ENCODE results near the gene CALM1.

The CALM1 gene

GRCh38 chr14:90396341-90397339 lies at the start of gene CALM1:
TSS of gene CALM1 (plus strand) at chr14:90397029. CDS start at chr14:90397231, 202 bp downstream.
- DNase-seq (ENCODE audit: low read depth), result peak; percentile 90

DNA sequence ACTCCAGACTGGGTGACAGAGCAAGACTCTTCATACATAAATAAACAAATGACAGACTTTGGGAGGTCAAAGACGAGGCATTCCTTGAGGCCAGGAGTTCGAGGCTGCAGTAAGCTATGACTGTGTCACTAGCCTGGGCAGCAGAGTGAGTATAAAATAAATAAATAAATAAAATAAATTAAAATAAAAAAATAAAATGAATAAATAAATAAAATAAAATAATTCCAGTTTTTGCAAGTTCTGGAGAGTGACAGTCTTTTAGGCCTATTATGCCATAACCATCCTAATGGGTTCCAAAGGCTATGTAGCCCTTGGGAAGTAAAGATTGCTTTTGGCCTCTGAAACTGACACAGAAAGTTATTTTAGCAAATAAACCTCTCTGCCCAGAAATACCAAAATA lies 48.6 kb upstream of the CALM1 start:
- DNase-seq (ENCODE audit: low read depth), result no peak

DNA sequence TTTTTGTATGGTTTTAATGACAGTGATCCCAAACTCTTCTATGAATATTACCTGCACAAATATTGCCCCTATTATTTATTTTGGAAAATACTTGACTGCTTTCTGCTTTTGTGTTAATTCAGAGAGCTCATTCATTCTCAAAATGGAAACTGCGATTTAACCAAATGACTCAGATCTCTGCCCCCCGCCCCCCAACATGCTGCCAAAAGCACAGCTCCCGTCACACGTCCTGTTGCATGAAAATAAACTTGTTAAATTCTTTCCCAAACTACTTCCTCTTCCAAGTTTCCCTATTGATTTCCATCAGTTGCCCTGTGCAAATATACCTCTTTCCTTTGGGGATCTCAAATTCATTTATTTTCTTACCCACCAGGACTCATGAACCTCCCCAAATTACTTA lies 47.1 kb upstream of the CALM1 start:
- no peak for DNase-seq (ENCODE audit: low read depth)

- no peak for DNase-seq (ENCODE audit: low read depth)
These were observed 42.1 kb upstream of the CALM1 start for GRCh38 chr14:90354551-90355298.

GRCh38 chr14:90355540-90356518 lies 41.0 kb upstream of the CALM1 start:
- DNase-seq (ENCODE audit: low read depth), result no peak

DNA sequence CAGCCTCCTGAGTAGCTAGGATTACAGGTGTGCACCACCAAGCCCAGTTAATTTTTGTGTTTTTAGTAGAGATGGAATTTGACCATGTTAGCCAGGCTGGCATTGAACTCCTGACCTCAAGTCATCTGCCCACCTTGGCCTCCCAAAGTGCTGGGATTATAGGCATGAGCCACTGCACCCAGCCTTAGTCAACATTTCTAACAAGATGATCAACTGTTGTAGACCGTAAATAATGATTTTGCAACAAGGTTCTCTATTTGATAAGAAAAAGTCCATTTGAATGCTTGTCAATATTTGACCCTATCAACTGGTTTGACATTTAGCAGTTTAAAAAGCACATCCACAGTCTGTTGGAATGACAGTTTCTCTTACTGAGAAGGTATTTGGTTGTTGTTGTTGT lies 39.9 kb upstream of the CALM1 start:
- no peak for DNase-seq (ENCODE audit: low read depth)

DNA sequence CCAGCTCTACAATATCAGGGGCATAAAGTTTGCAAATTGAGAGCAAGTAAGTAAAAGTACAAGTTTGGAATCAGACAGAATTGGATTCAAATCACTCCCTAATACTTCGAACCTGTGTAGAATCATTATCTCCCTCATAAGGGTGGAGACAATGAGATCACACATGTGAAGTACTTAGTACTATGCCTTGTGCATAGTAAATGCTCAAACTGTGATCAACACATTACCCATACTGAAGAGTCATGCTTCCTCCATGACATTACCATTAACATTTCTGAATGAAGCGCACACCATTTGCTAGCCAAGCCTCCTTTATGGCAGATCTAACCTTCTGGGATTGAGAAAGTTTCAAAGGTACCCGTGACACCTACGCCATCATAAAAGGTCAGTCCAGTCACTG lies 38.5 kb upstream of the CALM1 start:
- DNase-seq (ENCODE audit: low read depth), result no peak

GRCh38 chr14:90361865-90362557 lies 34.8 kb upstream of the CALM1 start:
- DNase-seq (ENCODE audit: low read depth), result no peak

DNA sequence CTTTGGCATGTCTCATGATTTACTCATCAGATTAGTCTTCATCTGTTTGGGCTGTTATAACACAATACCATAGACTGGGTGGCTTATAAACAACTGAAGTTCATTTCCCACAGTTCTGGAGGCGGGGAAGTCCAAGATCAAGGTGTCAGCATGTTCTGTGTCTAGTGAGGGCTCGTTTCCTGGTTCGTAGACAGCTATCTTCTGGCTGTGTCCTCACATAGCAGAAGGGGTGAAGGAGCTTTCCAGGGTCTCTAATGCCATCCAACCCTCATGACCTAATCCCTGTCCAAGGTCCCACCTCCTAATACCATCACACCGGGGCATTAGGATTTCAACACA lies 34.3 kb upstream of the CALM1 start:
- no peak for DNase-seq (ENCODE audit: low read depth)

GRCh38 chr14:90368946-90369721 lies 27.7 kb upstream of the CALM1 start:
- DNase-seq (ENCODE audit: low read depth), result no peak

DNA sequence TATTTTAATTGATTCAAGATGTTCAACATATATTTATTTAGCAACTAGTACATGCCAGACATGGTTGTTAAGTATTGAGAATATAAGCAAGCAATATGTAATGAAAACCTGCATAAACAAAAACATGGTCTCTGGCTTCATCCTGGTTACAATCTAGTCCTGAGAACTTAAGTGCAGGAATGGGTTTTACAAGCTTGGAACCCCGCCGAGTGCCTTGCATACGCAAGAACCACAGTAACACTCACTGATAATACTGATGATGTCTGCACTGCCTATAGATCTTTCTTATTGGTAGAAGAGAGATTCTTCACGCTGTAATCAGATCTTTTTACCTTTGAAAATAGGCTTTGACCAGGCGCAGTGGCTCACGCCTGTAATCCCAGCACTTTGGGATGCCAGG lies 22.9 kb upstream of the CALM1 start:
- DNase-seq (ENCODE audit: low read depth), result no peak

DNA sequence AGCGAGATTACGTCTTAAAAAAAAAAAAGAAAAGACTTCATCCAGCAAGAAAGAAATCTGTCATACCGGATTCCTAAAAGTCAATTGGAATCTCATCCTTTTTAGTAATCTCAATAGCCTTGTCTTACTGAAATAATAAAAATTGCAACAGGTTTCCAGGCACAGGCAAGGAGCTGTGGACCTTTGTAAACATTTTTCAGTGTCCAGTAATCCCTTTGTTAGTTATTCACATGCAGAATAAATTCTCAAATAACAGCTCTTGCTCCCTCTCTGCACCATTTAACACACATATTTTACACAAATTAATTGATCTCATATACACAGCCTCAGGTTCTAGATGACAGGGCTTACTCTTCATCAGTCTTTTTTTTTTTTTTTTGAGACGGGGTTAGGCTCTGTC lies 22.0 kb upstream of the CALM1 start:
- no peak for DNase-seq (ENCODE audit: low read depth)

- DNase-seq (ENCODE audit: low read depth), result no peak
These were observed 20.9 kb upstream of the CALM1 start for GRCh38 chr14:90375934-90376333.

DNA sequence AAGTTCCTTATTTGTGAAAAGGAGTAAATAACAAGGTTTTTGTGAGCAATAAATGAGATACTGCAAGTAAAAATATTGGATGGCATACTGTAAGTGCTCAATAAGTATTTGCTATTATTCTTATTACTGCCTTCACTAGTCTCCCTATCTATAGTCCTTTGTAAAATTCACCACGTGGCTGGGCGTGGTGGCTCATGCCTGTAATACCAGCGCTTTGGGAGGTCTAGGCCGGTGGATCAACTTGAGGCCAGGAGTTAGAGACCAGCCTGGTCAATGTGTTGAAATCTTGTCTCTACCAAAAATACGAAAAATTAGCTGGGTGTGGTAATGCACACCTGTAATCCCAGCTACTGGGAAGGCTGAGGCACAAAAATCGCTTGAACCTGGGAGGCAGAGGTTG lies 18.6 kb upstream of the CALM1 start:
- no peak for DNase-seq (ENCODE audit: low read depth)

GRCh38 chr14:90379106-90379505 lies 17.7 kb upstream of the CALM1 start:
- no peak for DNase-seq (ENCODE audit: low read depth)

DNA sequence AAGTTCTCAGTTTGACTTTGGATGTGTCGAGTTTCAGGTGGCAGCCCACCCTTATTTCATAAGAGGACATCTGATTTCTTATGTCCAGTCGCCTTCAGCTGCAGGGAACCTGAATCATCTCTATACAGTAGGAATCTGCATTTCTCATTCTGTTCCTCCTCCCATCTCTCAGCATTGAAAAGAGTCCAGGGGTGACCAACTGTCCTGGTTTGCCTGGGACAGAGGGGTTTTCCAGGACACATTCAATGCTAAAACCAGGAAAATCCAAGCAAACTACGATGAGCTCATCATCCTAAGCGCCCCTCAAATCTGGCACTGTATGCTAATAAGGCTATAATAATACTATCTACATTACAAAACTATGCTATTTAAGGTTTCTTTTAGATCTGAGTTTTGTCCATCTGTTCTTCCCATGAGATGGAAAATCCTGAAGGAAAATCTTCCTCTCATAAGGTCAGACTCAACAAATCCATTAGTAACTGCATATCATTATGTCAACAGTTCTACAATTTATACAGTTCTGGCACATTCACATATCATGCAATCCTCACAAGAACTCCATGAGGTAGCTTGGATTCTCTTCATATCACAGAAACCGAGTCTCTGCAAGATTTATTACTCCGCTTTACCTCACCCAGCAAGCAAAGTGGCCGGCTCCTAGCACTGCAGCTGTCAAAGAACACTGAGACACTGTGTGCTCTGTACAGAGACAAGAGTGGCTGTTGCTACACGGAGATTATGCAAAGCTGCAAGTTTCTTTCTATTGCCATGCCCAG lies 15.6 kb upstream of the CALM1 start:
- DNase-seq (ENCODE audit: low read depth), result no peak

GRCh38 chr14:90381999-90382451 lies 14.8 kb upstream of the CALM1 start:
- no peak for DNase-seq (ENCODE audit: low read depth)

DNA sequence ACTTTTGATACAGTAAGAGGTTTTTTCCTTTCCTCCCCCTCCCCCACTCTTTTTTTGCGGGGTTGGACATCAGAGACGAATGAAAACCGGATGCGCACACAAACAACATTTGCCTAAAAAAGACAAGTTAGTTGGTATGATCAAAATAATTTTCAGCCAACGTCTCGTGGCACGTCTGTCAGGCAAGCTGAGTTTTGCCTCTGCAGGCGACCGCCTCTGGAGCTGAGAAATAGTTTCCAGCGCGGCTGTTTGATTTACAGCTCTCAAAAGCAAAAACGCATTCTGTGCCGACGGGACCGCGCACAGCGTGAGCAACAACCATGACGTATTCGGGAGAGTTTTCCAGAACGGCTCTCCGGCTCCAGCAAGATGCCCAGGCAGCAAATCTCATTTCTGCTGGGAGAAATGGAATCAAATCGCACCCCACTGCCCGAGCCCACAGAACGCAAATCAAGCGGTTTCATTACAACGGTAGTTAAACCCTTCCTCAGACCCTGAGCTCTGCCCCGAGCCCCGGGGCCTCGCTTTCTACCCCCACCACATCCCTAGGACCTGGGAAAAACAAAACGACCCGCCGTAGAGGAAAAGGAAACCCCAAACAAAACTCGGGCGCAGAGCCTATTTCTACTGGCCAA lies 14.2 kb upstream of the CALM1 start:
- peak; percentile 38 for DNase-seq (ENCODE audit: low read depth)

GRCh38 chr14:90383126-90383730 lies 13.6 kb upstream of the CALM1 start:
- DNase-seq (ENCODE audit: low read depth), result peak; percentile 95
